AG20443 (cell line): ENCODE measurements around the gene IFI27L2.

Source experiments
- DNase-seq: peaks from one replicate; pipeline ENCODE4 v3.0.0; 2012; ENCODE audit warnings: low spot score, mixed read lengths

Gene IFI27L2

DNA sequence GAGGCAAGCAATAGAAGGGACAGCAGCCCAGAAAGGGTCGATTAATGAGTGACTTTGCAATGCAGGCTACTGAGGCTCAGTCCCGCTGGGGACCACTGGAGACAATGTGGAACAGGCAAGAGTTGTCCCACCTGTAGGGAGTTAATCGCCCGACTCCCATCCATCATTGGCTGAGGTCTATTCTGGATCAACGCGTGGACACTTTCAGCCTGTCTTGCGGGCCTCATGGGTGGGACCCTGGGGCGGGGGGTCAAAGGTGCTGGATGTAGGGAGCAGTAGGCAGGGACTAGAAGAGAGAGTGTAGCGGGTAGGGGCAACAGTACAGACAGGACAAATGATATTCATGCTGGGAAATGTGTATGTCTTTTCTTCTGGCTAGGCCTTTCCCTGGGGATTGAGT, 6.1 kb downstream of the IFI27L2 start:
- no peak for DNase-seq

DNA sequence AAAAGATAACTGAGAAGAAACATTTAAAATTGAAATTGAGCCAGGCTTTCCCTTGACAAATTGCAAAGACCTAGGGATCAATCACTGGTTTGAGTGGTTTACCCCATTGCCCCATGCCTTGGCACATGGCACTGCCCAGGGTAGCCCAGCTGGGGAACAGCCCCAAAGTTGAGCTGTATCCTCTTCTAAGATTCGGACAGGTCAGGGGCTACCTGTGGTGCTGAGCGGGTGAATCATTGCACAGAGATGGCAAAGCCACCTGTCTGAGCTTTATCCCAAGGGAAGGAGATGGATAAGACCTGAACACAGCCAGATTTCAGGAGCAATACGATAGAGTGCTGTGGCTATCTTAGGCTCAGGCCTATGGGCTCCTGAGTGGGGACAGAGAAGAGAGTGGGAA, 7.0 kb downstream of the IFI27L2 start:
- DNase-seq, result no peak

- DNase-seq, result no peak
Observed at GRCh38 chr14:94121485-94121884, 7.9 kb downstream of the IFI27L2 start.

DNA sequence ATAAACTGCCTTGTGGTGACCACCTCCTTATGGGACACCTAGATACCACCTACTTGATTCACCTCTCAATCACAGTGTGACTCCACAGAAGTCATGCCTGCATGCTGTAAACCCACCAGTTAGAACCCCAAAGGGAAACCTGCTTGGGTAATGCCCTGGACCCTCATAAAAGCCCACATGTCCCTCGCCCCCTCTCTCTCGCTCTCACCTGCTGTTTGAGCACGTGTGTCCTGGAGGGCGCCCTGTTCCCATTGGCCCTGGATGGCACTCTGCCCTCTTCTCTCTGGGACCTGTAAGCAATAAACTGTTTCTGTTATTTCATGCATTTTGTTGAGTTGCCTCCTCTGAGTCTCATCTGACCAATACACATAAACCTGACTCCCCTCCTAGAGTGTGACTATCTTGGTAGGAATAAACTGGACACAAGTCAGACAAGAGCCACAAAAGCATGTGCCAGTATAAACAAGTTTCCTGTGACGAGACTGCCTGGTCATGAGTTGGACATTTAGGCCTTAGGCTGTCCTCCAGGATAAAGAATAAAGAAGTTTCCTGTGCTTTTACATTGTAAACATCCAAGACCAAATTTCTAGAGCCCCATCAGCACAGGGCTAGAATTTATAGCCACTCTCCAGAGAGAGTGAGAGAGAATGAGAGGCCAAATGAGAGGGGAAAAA, 8.6 kb downstream of the IFI27L2 start:
- DNase-seq, result peak; percentile 51

GRCh38 chr14:94119071-94119470, 10.3 kb downstream of the IFI27L2 start:
- no peak for DNase-seq

- DNase-seq, result no peak
Observed at GRCh38 chr14:94117856-94118255, 11.5 kb downstream of the IFI27L2 start.

DNA sequence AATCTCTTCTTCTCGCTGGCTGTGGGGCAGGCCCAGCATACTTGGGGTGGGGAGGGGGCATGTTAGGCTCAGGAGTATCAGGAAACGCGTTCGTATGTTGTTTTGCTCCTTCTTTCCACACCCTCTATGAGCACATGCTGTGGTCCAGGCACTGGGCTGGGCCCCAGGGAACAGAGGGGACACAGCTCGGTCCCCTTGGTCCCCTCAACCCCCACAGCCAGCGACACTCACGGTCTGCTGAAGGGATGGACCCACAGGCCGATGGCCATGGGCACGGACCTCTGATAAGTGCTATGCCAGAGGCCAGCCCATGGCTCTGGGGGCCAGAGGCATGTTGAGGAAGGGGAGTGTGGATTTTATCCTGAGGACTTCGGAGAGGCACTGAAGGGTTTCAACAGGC, 12.7 kb downstream of the IFI27L2 start:
- DNase-seq, result no peak

- no peak for DNase-seq
Observed at GRCh38 chr14:94115631-94116030, 13.8 kb downstream of the IFI27L2 start.

GRCh38 chr14:94115058-94115591, 14.3 kb downstream of the IFI27L2 start:
- DNase-seq, result peak; percentile 31

- DNase-seq, result no peak
Observed at GRCh38 chr14:94114589-94115057, 14.8 kb downstream of the IFI27L2 start.

- DNase-seq, result no peak
Observed at GRCh38 chr14:94113908-94114588, 15.4 kb downstream of the IFI27L2 start.

- no peak for DNase-seq
Observed at GRCh38 chr14:94113490-94113889, 15.9 kb downstream of the IFI27L2 start.

DNA sequence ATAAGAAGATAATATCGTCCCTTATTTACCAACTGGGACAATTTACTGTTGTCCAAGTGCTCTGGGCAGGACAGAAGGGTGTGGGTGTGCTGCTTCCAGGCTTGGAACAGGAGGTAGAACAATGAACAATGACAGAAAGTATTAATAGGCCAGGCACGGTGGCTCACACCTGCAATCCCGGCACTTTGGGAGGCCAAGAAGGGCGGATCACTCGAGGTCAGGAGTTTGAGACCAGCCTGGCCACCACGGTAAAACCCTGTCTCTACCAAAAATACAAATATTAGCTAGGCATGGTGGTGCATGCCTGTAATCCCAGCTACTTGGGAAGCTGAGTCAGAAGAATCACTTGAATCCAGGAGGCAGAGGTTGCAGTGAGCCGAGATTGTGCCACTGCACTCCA, 16.3 kb downstream of the IFI27L2 start:
- no peak for DNase-seq

- DNase-seq, result peak; percentile 45
Observed at GRCh38 chr14:94112513-94113063, 16.8 kb downstream of the IFI27L2 start.

DNA sequence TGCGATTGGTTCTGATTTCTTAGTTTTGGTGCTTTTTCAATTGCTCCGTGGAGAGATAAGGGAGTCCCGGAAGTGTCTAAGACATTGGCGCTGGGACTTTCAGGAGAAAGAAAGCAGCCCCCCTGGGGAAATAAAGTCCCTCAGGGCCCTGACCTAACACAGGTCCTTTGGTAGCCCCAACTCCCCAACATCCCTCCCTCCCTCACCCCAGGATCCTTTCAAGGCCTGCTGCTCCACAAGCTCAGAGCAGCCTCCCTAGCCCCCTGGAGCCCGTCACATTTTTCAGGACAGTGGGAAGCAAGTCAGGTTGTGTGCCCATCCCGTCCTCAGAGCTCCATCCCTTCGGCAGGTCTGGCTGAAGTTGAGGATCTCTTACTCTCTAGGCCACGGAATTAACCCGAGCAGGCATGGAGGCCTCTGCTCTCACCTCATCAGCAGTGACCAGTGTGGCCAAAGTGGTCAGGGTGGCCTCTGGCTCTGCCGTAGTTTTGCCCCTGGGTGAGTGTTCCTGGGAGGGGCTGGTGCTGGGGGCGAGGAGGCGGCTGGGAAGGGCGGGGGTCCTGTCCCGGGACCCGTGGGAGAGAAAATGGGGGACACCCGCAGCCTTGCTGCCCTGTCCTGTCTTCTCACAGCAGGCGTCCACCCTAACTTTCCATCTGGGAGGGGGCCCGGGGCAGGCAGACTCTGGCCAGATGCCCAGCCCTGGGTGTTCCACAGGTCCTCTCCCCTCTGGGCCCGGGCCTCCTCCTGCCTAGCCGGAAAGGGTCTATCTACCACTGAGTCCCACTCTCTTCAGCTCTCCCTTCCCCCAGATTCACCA, 17.9 kb downstream of the IFI27L2 start:
- DNase-seq, result no peak

GRCh38 chr14:94110552-94111181, 18.7 kb downstream of the IFI27L2 start, which contains the start of gene IFI27:
Gene IFI27, plus strand, starts transcription at chr14:94110736.
- DNase-seq, result peak; percentile 89

- no peak for DNase-seq
Observed at GRCh38 chr14:94109915-94110250, 19.5 kb downstream of the IFI27L2 start.

DNA sequence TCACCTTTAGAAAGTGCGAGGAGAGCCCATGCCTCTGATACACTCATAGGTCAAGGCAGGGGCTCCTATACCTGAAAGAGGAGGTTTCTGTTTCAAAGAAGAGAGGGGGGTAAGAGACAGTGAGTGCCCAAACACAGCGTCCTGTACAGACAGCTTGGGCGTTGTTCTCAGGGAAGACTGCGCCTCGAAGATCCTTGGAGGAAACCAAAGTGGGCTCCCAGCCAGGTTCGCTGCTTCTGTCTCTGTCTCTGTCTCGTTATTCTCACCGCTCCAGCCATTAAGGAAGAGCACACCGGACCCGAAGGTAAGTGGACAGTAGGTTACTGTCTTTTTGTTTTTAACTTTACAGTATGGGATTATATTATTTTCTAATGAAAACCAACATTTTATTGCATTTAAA, 24.7 kb downstream of the IFI27L2 start:
- DNase-seq, result no peak

GRCh38 chr14:94103554-94104150, 25.8 kb downstream of the IFI27L2 start:
- DNase-seq, result no peak

DNA sequence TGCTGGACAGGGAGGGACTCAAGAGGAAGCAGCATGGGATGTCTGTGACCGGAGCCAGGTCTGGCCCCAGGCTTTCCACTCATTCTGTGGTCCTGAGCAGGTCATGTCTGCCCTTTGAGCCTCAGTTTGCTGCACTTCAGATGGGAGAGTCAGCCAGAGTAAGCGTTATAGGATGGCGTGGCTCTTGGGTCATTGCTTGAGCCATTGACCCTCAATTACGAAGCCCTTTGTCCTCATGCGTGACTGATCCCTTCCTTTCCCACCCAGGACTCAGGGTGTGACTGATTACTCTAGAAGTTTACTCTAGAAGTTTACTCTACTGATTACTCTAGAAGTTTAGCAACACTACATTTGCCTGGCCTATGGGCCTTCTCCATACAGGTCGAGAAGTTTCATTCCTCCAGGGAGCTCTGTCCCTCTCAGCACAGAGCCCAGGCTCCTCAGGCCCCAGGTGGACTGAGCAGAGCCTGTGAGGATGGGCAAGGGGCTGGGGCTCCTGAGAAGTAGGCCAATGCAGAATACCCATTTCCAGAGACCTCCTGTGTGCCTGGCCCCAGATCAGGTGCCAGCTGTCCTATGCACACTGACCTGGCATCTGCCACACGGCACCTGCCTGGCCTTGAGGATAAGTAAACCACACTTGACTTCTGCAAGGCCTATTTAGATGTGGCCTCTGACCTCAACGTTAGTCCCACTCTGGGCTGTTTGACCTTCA, 26.5 kb downstream of the IFI27L2 start:
- DNase-seq, result no peak

GRCh38 chr14:94101748-94102147, 27.7 kb downstream of the IFI27L2 start:
- DNase-seq, result peak; percentile 58
